GM19463 (cell line): ENCODE results near the gene CYP11A1.

ENCODE experiments used
- ATAC-seq: cut with Tn5 transposase; IDR thresholded peaks from one replicate; pipeline ENCODE4 v1.9.1; 2021; ENCODE audit warnings: mild to moderate bottlenecking, moderate library complexity; ENCODE audit not compliant: unreplicated experiment

The CYP11A1 gene

DNA sequence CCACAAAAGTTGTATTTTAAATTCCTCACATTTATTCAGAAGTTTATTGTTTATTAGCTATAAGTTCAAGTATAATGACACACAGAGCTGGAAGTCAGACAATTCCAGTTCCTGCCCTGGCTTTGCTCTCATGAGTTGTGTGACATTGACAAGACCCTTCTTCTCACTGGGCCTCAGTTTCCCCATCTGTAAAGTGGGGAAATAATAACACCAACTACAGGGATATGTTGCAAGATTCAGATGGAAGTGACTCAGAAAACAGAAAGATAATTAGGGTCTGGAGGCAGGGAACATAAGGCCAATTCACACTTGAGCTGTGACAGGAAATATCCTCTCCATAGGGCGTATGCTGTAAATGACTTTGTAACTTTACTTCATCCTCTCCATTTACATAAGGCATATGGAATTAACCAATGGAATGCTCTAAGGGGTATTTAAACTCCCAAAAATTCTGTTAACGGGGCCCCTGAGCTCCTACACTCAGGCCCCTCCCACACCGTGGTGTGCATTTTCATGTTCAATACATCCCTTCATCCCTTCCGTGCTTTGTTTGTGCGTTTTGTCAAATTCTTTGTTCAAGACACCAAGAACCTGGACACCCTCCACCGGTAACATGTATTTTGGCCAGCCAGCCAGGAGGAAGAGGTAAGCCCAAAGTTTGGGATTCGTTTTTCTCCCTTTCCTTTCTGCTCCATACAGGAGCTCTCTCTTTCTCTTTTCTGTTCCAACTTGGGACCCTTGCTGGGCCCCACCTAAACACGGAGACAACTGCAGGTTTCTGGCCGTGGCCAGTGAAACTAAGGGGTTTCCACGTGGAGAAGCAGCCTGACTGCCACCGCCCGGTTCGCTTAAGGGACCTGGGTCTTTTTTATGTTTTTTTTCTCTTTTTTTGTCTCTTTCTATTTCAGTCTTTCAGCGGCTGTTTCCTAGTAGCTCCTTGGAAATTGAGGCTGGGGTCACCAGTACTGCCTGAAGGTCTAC, 16.9 kb downstream of the CYP11A1 start:
- no peak for ATAC-seq

DNA sequence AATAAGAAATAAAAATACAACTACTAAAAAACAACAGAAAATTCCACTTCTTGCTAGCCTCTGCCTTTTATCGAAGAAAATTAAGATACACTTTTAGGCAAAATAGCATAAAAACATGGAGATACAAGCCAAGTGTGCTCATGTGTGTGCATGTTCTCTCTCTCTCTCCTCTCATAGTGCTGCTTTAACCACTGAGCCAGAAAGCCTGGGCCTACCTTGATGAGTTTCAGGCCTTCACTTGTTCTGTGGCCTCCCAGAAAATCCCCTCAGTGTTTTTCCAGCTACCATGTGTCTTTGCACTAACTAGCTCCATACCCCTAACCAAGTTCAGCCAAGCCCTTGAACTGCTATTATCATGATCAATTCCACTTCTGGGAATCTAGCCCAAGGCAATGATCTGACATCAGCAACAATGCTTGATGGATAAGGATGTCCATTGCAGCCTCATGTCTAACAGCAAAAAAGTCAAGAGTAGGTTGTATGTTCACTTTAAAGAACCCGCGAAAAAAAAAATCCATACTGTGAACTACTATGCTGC, 18.1 kb downstream of the CYP11A1 start:
- ATAC-seq, result no peak

DNA sequence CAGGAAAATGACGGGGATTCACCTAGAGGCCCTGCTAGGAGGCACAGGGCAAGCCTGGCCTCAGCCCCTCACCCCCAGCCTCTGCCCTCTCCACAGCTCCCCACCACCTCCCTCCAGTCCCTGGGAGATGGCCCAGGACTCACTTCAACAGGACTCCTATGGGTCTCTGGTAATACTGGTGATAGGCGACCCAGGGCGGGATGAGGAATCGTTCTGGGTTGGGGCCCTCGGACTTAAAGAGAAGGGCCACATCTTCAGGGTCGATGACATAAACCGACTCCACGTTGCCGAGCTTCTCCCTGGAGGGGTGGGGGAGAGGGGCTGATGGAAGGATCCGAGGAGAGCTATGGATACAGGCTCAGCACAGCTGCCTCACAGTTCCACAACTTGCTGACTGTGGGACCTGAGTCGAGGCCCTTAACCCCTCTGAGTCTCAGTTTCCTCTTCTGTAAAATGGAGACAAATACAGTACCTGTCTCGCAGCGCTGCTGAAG, 19.6 kb downstream of the CYP11A1 start:
- ATAC-seq, result no peak

DNA sequence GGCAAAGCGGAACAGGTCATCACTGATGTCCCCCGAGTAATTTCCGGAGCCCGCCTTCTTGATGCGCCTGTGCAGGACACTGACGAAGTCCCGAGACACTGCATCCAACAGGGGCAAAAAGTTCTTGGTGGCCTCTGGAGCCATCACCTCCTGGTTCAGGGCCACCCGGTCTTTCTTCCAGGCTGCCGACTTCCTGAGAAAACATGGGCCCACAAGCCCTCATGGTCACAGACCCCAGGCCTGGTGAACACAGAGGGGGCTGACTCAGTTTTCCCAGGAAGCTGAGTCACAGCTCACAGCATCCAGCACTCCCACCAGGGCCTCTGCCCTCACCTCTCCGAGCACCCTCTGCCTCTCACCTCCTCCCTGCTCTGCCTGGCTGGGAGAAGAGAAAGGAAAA, 22.4 kb downstream of the CYP11A1 start:
- no peak for ATAC-seq

DNA sequence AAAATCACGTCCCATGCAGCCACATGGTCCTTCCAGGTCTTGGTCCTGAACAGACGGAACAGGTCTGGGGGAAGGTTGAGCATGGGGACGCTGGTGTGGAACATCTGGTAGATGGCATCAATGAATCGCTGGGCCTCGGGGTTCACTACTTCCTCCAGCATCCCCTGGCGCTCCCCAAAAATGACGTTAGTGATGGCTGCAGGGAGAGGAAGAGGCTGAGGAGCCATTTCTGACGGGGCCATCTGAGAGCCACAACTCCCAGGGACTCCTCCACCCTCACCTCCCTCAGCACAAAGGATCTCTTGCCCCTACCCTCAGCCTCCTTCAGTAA, 23.7 kb downstream of the CYP11A1 start:
- no peak for ATAC-seq

DNA sequence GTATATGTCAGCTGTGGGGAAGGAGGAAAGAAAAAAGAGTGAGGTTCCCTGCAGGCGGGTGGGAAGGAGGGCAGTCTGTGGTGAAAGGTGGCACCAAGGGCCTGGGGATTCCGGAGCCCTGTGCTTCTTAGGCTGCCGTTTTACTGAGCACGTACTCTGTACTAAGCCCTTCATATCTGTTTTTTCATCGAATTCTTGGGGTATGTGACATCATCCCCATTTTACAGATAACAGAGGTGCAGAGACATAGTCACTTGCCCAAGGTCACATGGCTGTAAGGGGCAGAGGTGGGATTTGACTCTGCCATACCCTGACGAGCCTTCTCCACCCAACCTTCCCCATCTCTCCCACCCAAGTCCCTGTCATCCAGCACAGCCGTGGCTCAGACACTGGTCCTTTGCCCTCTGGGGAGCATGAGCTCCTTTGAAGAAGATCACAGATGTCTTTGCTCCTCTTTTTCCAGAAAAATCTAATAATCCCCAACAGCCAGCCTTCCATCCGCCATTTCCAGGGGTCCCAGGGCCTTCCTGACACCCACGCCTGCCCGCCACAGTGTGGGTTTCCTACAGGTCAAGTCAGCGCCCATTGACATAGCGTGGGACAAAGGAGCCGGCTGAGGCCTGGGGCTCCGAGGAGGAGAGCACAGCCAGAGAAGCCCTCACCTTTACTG, 24.2 kb downstream of the CYP11A1 start:
- ATAC-seq, result no peak

DNA sequence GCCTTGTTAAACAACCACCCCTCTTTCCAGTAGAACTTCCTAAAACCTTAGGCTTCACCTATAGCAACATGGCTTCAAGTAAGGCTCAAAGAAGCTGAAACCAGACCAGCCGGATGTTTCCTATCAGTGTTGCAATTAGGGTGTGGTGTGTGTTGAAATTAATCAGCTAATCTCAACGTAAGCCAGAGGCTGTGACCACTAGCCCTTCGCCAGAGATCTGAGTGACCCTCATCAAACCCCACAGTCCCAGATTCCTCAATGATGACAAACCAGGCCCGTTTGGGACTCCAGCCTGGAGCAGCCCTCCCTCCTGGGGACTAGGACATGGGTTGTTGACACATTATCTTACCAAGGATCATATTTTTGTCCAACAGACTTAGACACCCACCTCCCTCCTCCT, 27.3 kb downstream of the CYP11A1 start:
- no peak for ATAC-seq

DNA sequence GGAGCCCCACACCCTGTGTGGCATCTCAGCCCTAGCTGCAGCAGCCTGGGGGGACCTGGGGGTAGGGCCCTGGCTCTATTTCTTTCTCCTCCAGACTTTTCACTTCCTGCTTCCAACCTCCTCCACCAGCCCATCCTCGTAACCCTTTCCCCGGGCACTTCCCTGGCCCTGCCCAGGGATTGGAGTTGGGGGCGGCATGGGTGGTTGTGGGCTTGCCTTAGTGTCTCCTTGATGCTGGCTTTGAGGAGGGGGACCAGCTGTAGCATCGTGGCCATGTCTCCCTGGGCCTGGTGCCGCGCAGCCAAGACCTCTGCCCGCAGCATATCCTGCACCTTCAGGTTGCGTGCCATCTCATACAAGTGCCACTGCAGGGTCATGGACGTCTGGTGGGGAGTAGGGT, 28.1 kb downstream of the CYP11A1 start:
- no peak for ATAC-seq

DNA sequence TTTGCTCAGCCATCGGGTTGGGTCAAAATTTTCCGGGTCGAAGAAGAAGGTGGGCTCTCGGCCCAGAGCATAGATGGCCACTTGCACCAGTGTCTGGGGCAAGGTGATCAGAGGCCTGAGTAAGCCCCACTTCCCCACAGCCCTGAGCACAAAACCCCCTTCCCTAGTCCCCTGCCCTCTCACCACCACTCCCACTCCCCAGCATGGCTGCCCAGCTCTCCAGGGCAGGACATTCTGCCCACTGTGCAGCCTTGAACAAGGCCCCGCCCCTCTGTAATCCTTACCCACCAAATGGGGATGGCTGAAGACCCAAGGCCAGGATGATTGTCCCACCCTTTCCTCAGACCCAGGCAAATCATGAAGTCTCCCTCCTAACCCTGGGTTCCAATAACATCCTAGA, 28.8 kb downstream of the CYP11A1 start:
- no peak for ATAC-seq

DNA sequence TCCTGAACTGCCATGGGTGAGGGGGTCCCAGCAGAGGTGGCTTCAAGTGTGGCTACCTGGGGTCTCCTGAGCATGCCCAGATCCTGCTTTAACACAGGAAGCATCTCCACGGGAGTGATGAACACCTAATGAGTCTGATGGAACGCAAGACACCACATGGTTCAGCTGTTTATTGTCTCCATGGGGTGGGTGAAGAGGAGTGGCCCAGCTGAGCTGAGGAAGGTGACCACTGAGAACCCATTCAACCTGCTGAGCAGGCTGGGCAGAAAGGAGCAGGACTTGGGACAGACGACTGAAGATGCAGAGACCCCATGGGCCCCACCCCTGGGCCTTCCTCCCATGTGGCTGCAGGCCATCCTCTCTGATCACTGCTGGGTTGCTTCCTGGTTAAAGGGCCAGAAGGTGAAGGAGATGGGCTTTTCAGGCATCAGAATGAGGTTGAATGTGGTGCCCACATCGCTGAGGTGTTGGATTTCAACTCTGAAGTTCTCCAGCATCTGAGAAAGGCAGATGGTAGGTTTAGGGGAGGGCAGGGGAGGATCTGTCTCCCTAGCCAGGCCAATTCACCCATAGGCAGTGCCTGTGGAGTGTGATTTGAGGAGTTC, 29.7 kb downstream of the CYP11A1 start:
- ATAC-seq, result no peak

DNA sequence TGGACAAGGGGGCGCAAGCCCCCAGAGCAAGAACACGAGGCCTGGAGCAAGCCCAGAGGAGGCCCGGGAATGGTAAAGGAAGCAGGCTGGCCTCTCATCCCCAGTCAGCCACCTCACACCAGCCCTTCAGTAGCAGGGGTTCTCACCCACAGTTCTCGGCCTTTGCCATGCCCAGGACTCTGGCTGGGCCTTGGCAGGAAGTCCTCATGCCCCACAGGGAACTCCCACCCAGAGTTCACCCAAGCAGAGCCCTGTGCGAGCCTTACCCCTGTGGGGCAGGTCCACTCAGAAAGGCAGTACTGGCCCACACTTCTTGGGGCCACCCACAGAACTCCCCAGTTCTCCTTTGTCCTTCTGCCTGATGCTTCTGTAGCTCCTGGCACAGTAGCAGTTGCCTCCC, 30.3 kb downstream of the CYP11A1 start:
- ATAC-seq, result no peak

DNA sequence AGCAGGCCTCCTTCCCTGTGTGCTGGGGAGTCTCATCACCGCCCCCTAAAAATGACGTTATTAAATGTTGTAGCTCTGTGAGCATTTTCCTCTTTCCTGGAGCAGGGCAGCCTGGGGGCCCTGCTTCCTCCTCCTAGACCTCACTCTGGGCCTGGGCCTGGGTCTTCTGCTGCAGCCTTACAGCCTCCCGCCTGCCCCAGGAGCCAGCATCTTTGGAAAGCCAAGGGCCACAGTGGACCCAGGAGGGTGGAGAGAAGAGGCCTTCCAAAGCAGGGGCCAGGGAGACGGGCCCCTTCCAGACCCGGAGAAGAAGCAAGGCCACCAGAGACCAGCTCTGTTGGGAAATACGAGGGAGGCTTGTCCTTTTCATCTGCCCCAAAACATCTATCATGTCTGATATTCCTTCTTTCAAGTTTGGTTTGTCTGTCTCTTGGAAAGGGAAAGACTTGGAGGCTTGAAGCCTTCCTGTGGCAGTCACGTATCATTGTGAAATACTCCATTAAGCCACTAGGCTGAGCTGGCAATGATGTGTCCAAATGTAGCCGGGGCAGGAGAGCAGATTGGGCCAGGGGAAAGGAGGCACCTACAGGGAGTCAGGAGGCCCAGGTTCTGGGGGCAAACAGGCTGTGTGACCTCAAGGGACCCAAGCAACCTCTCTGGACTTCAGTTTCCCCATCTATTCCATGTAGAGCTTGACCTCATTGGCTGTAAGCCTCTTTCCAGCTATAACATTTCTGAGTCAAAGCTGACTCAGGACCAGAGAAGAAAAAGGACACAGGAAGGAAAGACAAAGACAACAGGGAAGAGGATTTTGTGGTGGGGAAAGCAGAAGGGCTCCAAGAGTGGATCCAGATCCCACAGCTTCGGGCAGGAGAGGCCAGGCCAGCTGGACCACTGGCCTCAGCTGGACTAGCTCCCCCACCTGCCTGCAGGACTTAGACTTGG, 31.1 kb downstream of the CYP11A1 start:
- no peak for ATAC-seq

DNA sequence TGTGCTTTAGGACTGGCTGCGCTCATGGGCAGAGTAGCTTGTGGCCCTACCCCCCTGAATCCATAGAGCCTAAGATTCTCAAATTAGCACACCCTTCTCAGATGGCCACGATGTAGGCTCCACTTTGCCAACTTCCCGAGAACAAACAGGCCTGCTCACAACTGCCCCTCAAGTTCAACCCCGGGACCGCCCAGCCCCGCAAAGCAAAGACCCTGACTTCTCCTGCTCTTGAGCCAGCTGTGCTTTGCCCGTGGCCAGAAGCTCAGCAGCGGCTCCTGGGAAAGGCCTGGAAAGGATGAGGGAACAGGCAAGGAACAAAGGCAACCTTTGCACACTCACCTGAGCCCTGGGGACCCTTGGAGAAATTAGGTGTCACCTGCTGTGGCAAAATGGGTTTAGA, 32.0 kb downstream of the CYP11A1 start:
- no peak for ATAC-seq

DNA sequence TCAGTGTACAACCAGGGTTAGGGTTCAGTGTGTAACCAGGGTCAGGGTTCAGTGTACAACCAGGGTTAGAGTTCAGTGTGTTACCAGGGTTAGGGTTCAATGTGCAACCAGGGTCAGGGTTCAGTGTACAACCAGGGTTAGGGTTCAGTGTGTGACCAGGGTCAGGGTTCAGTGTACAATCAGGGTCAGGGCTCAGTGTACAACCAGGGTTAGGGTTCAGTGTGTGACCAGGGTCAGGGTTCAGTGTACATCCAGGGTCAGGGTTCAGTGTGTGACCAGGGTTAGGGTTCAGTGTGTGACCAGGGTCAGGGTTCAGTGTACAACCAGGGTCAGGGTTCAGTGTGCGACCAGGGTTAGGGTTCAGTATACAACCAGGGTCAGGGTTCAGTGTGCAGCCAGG, 33.3 kb downstream of the CYP11A1 start:
- ATAC-seq, result no peak

DNA sequence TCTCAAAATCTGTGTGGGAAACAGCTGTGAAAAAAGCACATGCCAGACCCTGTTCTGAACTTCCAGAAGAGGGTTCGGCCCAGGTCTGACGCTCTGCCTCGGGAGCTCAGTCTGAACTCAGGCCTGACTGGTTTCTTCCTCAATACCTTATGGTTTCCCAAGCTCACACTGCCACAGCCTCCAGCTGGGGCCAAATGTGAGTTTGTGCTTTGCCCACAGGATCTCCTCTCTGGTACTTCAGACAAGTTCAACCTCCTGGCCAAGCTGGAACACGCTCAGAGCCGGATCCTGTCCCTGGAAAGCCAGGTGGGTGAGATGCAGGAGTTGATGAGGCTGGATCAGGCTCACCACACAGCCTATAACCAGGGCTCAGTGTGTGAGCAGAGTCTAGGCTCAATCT, 33.8 kb downstream of the CYP11A1 start:
- ATAC-seq, result no peak

DNA sequence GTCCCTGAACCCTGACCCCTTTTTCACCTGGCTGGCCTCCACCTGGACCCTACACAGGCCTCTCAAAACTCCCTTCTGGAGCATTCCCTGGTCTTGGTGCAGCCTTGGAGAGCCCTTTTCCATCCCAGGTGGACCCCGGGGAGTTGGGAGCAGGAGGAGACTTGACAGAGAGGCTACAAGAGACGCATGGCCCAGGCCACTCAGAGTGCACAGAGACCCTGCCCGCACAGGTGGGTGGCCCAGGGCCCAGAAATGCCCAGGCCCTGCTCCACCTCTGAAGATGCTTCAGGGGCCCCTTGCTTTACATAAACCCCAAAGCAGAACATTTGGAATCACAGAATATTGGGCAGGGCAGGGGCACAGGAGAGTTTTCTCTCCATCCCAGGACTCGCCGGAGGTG, 34.4 kb downstream of the CYP11A1 start:
- no peak for ATAC-seq

DNA sequence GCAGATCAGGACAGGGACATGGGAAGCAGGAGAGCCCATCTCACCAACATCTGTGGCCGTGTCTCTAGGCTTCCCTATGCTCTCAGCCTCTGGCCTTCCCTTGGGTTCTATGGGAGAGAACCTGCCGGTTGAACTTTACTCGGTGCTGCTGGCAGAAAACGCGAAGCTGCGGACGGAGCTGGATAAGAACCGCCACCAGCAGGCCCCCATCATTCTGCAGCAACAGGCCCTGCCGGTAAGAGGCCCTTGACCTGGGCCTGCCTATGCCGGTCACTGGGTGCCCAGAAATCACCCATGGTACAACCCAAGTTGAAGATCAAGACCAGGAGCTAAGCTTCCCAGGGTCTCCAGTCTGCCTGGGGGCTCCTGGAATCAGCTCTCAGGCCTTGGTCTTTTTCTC, 34.8 kb downstream of the CYP11A1 start:
- ATAC-seq, result no peak

DNA sequence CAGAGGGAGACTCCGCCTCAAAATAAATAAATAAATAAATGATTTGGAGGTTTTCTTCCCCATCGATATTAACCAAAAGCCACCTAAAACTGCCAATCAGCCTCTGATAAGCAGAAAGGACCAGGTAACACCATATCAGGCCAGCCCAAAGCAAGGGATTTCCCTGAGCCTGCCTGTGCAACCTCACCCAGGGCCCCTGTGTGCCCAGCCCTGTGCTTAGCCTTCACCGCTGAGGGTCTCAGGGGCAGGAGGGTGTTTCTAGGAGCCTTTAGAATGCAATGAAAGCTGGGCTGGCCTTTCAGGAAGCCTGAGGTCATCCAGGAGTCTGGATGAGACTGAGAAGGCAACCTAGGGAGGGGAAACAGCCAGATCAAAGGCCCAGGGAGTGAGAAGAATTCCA, 35.4 kb downstream of the CYP11A1 start:
- no peak for ATAC-seq

DNA sequence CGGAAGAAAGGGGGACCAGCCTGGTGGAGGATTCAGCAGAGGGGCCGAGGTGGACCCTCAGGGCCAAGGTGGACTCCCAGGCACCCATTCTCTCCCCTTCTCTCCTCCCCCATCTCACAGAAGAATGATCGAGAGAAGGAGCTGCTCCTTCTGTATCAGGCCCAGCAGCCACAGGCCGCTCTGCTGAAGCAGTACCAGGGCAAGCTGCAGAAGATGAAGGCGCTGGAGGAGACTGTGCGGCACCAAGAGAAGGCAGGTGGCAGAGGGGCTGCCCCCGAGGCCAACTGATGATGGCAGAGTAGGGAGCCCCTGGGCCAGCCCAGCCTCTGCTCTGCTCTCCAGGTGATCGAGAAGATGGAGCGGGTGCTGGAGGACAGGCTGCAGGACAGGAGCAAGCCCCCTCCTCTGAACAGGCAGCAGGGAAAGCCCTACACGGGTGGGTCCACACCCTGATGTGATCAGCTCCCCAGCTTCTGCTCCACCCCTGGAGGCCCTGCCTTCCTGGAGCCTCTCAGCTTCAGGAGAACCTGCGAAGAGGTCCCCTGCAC, 36.5 kb downstream of the CYP11A1 start:
- no peak for ATAC-seq
